Natural killer cell (primary cell): Measurements from ENCODE around the gene ADRA1B. TPM values are rescaled to one million over a fixed set of nuclear protein-coding genes. Genes with fewer than 3 reads are reported as not detected.

ENCODE experiments used
- ATAC-seq, 3 donors: fragments of 150-1000 bp in 2 of 3; fragments of 200-7000 bp in 1 of 3; cut with Tn5 transposase; 1 replicate in 1 of 3; 2 replicates in 2 of 3; pipeline ENCODE4 v1.10.0; 2021; ENCODE audit warnings: mild to moderate bottlenecking in 2 of 3, moderate library complexity in 2 of 3
- DNase-seq, 2 donors: peaks; one replicate each; pipeline versions ENCODE4 v3.0.0 to v3.0.0-alpha.2; 2013 to 2021; ENCODE audit warnings: mixed read lengths in 1 of 2
- H3K27ac ChIP-seq: one replicate; pipeline ENCODE4 v1.5.1; 2013; ENCODE audit warnings: mild to moderate bottlenecking, low read length
- H3K27me3 ChIP-seq: one replicate; pipeline ENCODE4 v1.6.1; 2013; ENCODE audit warnings: low read length; ENCODE audit not compliant: control insufficient read depth, insufficient read depth
- H3K36me3 ChIP-seq: one replicate; pipeline ENCODE4 v1.6.1; 2013; ENCODE audit warnings: low read length; ENCODE audit not compliant: control insufficient read depth, insufficient read depth
- H3K4me1 ChIP-seq: one replicate; pipeline ENCODE4 v1.6.1; 2013; ENCODE audit warnings: low read length; ENCODE audit not compliant: control insufficient read depth, insufficient read depth
- H3K4me3 ChIP-seq: one replicate; pipeline ENCODE4 v1.5.1; 2013; ENCODE audit warnings: low read length
- H3K9me3 ChIP-seq: one replicate; pipeline ENCODE4 v1.6.1; 2013; ENCODE audit warnings: low read length; ENCODE audit not compliant: control insufficient read depth, insufficient read depth
- H3K27ac Mint-ChIP-seq, 2 donors: one replicate each; pipeline ENCODE4 v1.8.0; 2022; ENCODE audit warnings: mild to moderate bottlenecking in 2 of 2, mixed read lengths in 2 of 2, moderate library complexity in 1 of 2
- H3K27me3 Mint-ChIP-seq, 2 donors: one replicate each; pipeline ENCODE4 v1.8.0; 2022; ENCODE audit warnings: low read depth in 2 of 2, mixed read lengths in 2 of 2
- H3K36me3 Mint-ChIP-seq: one replicate; pipeline ENCODE4 v1.8.0; 2022; ENCODE audit warnings: mixed read lengths
- H3K4me1 Mint-ChIP-seq, 2 donors: one replicate each; pipeline ENCODE4 v1.8.0; 2022; ENCODE audit warnings: mixed read lengths in 2 of 2
- H3K4me3 Mint-ChIP-seq: one replicate; pipeline ENCODE4 v1.8.0; 2022; ENCODE audit warnings: mild to moderate bottlenecking, moderate library complexity, mixed read lengths
- H3K9me3 Mint-ChIP-seq, 2 donors: one replicate each; pipeline ENCODE4 v1.8.0; 2022; ENCODE audit warnings: mixed read lengths in 2 of 2
- WGBS: methylation state at CpG from one replicate; pipeline ENCODE4 v1.1.7; 2013; ENCODE audit warnings: missing lambda C conversion rate; ENCODE audit not compliant: insufficient coverage; 5-methylcytosine and 5-hydroxymethylcytosine counted together
- intact Hi-C: fragments of 100-400 bp; cut with micrococcal nuclease; formaldehyde crosslinking; loops from one replicate; pipeline ENCODE4 v1.14.2; 2022
- total RNA-seq, 4 donors: library from RNA; stranded (reverse); fragments of 120-200 nt in 1 of 4; gene quantifications; one replicate each; pipeline versions ENCODE4 v1.2.3 to v1.2.4, GENCODE V29; 2013 to 2022
- TF ChIP-seq, protein P1 (sequence below): fragments of 200-600 bp; IDR thresholded peaks from one replicate; pipeline ENCODE4 v1.8.0; 2022; ENCODE audit warnings: antibody characterized with exemption

The ADRA1B gene
- total RNA-seq, 3 donors from 2014 or later (not counting 1 experiment from before 2014, with no cell fraction given), result not detected

DNA sequence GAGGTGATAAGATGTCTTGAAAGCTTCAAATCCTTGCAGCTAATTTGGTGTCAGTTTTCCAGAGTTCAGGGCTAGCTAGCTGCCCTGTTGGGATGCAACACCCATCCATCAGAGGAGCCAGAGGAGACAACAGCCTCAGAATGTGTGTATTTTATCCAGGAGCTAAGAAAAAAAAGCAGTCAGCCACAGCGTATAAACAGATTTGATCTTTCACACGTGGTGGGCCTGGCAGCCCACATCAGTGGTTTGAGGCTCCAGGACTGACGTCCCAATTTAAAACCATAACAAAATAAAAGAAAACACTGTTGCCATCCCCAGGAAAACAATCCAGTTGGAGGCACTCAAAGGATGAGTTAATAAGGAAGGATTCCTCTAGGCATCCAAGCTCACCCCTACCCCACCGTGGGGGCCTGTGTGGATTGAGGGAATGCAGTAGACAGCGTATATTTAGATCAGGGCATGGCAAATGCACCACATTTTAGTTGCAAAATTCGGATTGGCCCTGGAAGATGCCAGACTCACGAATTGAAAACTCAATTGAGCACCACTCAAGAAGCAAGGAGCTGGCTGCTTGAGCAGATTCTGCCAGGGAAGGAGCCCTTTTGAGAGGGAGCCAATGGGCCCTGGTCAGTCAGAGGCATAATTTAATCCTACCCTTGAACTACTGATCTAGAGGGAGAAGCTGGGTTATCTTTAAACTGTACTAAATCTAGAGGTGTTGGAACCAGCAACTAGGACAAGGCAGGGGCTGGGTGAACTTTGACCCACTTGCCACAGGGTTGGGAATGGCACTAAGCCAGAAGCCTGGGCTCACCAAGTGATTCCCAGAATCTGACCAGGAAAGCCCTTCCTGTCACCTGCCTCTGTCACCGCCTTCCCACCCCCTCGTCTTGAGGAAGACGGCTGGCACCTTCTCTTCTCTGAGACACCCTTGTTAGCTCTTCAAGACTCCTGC lies 17.5 kb downstream of the ADRA1B start:
- Histone ChIP-seq H3K4me1 (peaks cover 12% of the 10 kb centered on the region), H3K27me3 (peaks cover 48% of the 10 kb centered on the region), H3K9me3 (no peaks in the 10 kb centered on the region), H3K36me3 (no peaks in the 10 kb centered on the region), H3K4me3 (no peak overlapping the region), H3K27ac (no peak overlapping the region)
- no peaks in the 10 kb centered on the region for H3K36me3 Mint-ChIP-seq
- 68% methylated on average over 8 of the region's 10 CpGs for WGBS
- intact Hi-C loops, result no loop called here
- no peak overlapping the region for H3K4me3 Mint-ChIP-seq
- no peaks in the 10 kb centered on the region for H3K9me3 Mint-ChIP-seq
- peaks cover 10 to 15% of the 10 kb centered on the region in 2 donors for H3K4me1 Mint-ChIP-seq
- DNase-seq (peak; percentile 51 to 53), ATAC-seq (peak; percentile 67 to 91 (median 75))
- H3K27me3 Mint-ChIP-seq, result peaks cover 48 to 87% of the 10 kb centered on the region in 2 donors
- peak overlapping the region; percentile 61 to 76 for H3K27ac Mint-ChIP-seq
- TF ChIP-seq, protein P1, sequence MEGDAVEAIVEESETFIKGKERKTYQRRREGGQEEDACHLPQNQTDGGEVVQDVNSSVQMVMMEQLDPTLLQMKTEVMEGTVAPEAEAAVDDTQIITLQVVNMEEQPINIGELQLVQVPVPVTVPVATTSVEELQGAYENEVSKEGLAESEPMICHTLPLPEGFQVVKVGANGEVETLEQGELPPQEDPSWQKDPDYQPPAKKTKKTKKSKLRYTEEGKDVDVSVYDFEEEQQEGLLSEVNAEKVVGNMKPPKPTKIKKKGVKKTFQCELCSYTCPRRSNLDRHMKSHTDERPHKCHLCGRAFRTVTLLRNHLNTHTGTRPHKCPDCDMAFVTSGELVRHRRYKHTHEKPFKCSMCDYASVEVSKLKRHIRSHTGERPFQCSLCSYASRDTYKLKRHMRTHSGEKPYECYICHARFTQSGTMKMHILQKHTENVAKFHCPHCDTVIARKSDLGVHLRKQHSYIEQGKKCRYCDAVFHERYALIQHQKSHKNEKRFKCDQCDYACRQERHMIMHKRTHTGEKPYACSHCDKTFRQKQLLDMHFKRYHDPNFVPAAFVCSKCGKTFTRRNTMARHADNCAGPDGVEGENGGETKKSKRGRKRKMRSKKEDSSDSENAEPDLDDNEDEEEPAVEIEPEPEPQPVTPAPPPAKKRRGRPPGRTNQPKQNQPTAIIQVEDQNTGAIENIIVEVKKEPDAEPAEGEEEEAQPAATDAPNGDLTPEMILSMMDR, result no peak

DNA sequence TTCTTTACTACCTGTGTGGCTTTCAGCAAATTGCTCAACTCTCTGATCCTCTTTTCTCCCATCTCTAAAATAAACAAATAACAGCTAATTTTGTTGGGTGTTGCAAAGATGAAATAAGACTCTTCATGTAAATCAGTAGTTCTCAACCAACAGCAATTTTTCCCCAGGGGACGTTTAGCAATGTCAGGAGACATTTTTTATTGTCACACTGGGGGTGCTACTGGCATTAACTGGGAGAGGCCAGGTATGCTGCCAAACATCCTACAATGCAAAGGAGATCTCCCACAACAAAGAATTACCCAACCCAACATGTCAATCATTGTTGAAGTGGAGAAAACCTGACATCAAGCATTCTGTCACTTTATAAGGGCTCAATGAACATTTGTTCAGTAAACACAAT lies 19.7 kb downstream of the ADRA1B start:
- DNase-seq (no peak), ATAC-seq (no peak)
- Histone ChIP-seq H3K27me3 (peaks cover 49% of the 10 kb centered on the region), H3K27ac (no peak overlapping the region), H3K4me3 (no peak overlapping the region), H3K4me1 (peaks cover 12% of the 10 kb centered on the region), H3K36me3 (no peaks in the 10 kb centered on the region), H3K9me3 (no peaks in the 10 kb centered on the region)
- Mint-ChIP-seq H3K27me3 (peaks cover 50 to 91% of the 10 kb centered on the region in 2 donors), H3K27ac (no peak overlapping the region), H3K4me1 (peaks cover 10 to 15% of the 10 kb centered on the region in 2 donors), H3K36me3 (no peaks in the 10 kb centered on the region), H3K9me3 (no peaks in the 10 kb centered on the region), H3K4me3 (no peak overlapping the region)
- TF ChIP-seq, protein P1, result no peak
- intact Hi-C loops, result no loop called here
- 67% methylated on average over 1 of the region's 1 CpG for whole genome bisulfite sequencing

DNA sequence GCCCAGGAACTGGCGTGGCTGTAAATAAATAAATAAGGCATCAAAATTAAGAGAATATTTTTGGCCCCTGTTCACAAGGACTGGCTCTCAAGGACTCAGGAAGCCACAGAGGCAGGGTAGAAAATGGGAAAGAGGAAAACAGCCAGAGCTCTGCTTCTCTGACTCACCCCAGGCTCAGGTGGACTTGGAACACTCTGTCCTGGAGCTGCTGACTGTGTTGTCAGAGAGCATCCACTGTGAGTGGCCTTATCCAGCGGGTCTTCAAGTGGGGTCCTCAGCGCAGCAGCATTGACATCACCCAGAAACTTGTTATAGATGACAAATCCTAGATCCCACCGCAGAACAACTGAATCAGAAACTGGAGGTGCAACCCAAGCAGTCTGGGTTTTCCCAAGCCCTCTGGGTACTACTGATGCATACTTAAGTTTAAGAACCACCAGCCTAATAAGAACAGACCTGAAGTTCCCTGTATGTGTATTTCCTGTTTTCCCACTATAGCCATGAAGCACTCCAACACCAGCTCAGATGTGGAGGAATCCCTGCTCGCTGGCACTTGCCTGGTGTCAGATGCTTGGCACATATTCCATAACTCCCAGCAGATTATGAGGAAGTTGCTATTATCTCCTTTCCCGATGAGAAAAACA lies 20.5 kb downstream of the ADRA1B start:
- no peak overlapping the region for H3K27ac Mint-ChIP-seq
- intact Hi-C loops, result no loop called here
- no peak overlapping the region for H3K27ac ChIP-seq
- H3K4me1 Mint-ChIP-seq, result peaks cover 10 to 15% of the 10 kb centered on the region in 2 donors
- peaks cover 12% of the 10 kb centered on the region for H3K4me1 ChIP-seq
- H3K9me3 Mint-ChIP-seq, result no peaks in the 10 kb centered on the region
- DNase-seq (no peak), ATAC-seq (no peak)
- no peaks in the 10 kb centered on the region for H3K9me3 ChIP-seq
- no peak overlapping the region for H3K4me3 ChIP-seq
- H3K36me3 Mint-ChIP-seq, result no peaks in the 10 kb centered on the region
- H3K27me3 Mint-ChIP-seq, result peaks cover 53 to 92% of the 10 kb centered on the region in 2 donors
- H3K4me3 Mint-ChIP-seq, result no peak overlapping the region
- no peaks in the 10 kb centered on the region for H3K36me3 ChIP-seq
- 83% methylated on average over 6 of the region's 6 CpGs for WGBS
- TF ChIP-seq, protein P1, result no peak
- peaks cover 45% of the 10 kb centered on the region for H3K27me3 ChIP-seq
